Stomach (tissue), 9 donors: ENCODE measurements around the gene C1QTNF12. TPM values are rescaled to one million over a fixed set of nuclear protein-coding genes. Genes with fewer than 3 reads are reported as not detected.

Experiments used
- DNase-seq, 2 donors: peaks; one replicate each; pipeline versions ENCODE4 v3.0.0 to v3.0.0-alpha.2; 2013 to 2019
- H3K27ac ChIP-seq, 5 donors: fragments of 200-600 bp in 4 of 5; sonication (generic) in 4 of 5; one replicate each; pipeline ENCODE4 v1.5.1; 2013 to 2019; ENCODE audit warnings: mild to moderate bottlenecking in 1 of 5, moderate library complexity in 1 of 5
- H3K27me3 ChIP-seq, 3 donors: fragments of 200-600 bp; sonication (generic); one replicate each; pipeline ENCODE4 v1.5.1; 2017 to 2019; ENCODE audit warnings: mixed run types in 1 of 3
- H3K36me3 ChIP-seq, 4 donors: fragments of 200-600 bp; sonication (generic); 1 replicate in 3 of 4; 2 replicates in 1 of 4; pipeline ENCODE4 v1.5.1; 2016 to 2019
- H3K4me1 ChIP-seq, 4 donors: fragments of 200-600 bp; sonication (generic); one replicate each; pipeline ENCODE4 v1.5.1; 2016 to 2019
- H3K4me3 ChIP-seq, 4 donors: fragments of 200-600 bp; sonication (generic) in 3 of 4; one replicate each; pipeline ENCODE4 v1.5.1; 2016 to 2019; ENCODE audit warnings: mild to moderate bottlenecking in 1 of 4
- H3K9me3 ChIP-seq, 4 donors: fragments of 200-600 bp; sonication (generic); one replicate each; pipeline ENCODE4 v1.5.1; 2016 to 2019
- EP300 ChIP-seq: sonication (generic); formaldehyde crosslinking; IDR thresholded peaks from one replicate; pipeline ENCODE4 v1.6.1; 2017; ENCODE audit warnings: antibody characterized with exemption
- POLR2A ChIP-seq, 4 donors: fragments of 450-650 bp; IDR thresholded peaks; one replicate each; pipeline ENCODE4 v1.6.1; 2016; ENCODE audit warnings: antibody characterized with exemption in 4 of 4, control low read depth in 2 of 4, mild to moderate bottlenecking in 1 of 4, moderate library complexity in 1 of 4
- POLR2AphosphoS5 ChIP-seq, 3 donors: sonication (generic); formaldehyde crosslinking; IDR thresholded peaks; one replicate each; pipeline ENCODE4 v1.6.1; 2016; ENCODE audit warnings: antibody characterized with exemption in 3 of 3
- WGBS, 5 donors: extraction: QIAGEN DNeasy Blood & Tissue Kit in 3 of 5; methylation state at CpG; one replicate each; pipeline versions ENCODE4 v1.1.5 to v1.1.7; 2013 to 2018; 5-methylcytosine and 5-hydroxymethylcytosine counted together
- intact Hi-C: fragments of 100-400 bp; cut with DNase I; formaldehyde crosslinking; loops from one replicate; pipeline ENCODE4 v1.15.1; 2023; ENCODE audit warnings: low total_unique reads
- polyA plus RNA-seq, 3 donors: library from polyadenylated mRNA; stranded (reverse); fragments of 200-250 nt; gene quantifications; one replicate each; pipeline ENCODE4 v1.2.3, GENCODE V29; 2013
- total RNA-seq, 5 donors: library from RNA; depleted of rRNA; stranded (reverse); fragments of >200 nt; gene quantifications; one replicate each; pipeline versions ENCODE4 v1.1.0 to v1.2.3, GENCODE V29; 2014 to 2016
- TF ChIP-seq, protein P1 (sequence below), 7 experiments: fragments of 450-650 bp in 4 of 7; fragments of 200-600 bp in 3 of 7; sonication (generic) in 3 of 7; IDR thresholded peaks; one replicate each; pipeline ENCODE4 v1.5.1; 2016 to 2019; ENCODE audit warnings: antibody characterized with exemption in 7 of 7, control low read depth in 2 of 7, mild to moderate bottlenecking in 1 of 7
- donor health status: healthy with polysubstance abuse.
- donor health status: Bipolar disorder and iron deficiency.
- donor health status: healthy.

The C1QTNF12 gene
- total and polyA plus RNA-seq, 8 donors, result 1.5 to 21.3 (median 2.9) TPM; not detected in 2

DNA sequence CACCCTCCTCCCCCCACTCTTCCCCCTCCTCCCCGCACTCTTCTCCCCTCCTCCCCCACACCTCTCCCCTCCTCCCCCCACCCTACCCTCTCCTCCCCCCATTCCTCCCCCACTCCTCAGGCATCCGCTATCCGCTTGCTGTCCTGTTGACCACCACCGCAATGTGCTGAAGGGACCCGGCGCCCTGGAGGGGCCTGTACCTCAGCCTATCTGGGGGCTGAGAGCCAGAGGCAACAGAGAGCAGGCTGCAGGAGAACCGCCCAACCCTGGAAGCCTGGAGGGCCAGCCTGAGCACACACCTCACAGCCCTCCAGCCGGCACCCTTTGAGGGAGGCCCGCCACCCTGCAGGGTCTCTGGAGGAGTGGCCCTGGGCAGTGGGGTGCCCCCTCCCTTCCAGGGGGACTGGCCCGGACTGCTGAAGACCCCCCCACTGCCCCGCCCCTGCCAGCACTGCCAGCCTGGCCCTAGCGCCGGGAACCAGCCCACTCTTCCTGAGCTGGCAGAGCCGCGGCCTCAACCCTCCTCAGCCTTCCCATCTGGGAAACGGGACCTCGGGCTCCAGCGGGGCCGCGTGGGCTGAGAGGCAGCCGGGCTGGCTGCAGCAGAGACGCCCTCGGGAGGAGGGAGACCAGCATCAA lies 1.2 kb downstream of the C1QTNF12 start:
- Histone ChIP-seq H3K4me1 (peaks cover 10 to 26% (median 22%) of the 10 kb centered on the region in 4 donors), H3K27ac (no peak overlapping the region), H3K9me3 (no peaks in the 10 kb centered on the region), H3K27me3 (peaks cover 7 to 63% (median 33%) of the 10 kb centered on the region in 3 donors), H3K36me3 (peaks cover 0 to 3% (median 0%) of the 10 kb centered on the region in 4 donors), H3K4me3 (no peak overlapping the region)
- intact Hi-C loops, result no loop called here
- TF ChIP-seq POLR2A (IDR thresholded peaks at IDR 0.05) (no peak), EP300 (no peak), POLR2AphosphoS5 (IDR thresholded peaks at IDR 0.05) (no peak)
- TF ChIP-seq, protein P1, sequence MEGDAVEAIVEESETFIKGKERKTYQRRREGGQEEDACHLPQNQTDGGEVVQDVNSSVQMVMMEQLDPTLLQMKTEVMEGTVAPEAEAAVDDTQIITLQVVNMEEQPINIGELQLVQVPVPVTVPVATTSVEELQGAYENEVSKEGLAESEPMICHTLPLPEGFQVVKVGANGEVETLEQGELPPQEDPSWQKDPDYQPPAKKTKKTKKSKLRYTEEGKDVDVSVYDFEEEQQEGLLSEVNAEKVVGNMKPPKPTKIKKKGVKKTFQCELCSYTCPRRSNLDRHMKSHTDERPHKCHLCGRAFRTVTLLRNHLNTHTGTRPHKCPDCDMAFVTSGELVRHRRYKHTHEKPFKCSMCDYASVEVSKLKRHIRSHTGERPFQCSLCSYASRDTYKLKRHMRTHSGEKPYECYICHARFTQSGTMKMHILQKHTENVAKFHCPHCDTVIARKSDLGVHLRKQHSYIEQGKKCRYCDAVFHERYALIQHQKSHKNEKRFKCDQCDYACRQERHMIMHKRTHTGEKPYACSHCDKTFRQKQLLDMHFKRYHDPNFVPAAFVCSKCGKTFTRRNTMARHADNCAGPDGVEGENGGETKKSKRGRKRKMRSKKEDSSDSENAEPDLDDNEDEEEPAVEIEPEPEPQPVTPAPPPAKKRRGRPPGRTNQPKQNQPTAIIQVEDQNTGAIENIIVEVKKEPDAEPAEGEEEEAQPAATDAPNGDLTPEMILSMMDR (IDR thresholded peaks at IDR 0.05), result no peak
- whole genome bisulfite sequencing, 5 donors, result 67 to 76% (median 73%) methylated on average over 14 to 22 of the region's 23 CpGs
- no peak for DNase-seq

DNA sequence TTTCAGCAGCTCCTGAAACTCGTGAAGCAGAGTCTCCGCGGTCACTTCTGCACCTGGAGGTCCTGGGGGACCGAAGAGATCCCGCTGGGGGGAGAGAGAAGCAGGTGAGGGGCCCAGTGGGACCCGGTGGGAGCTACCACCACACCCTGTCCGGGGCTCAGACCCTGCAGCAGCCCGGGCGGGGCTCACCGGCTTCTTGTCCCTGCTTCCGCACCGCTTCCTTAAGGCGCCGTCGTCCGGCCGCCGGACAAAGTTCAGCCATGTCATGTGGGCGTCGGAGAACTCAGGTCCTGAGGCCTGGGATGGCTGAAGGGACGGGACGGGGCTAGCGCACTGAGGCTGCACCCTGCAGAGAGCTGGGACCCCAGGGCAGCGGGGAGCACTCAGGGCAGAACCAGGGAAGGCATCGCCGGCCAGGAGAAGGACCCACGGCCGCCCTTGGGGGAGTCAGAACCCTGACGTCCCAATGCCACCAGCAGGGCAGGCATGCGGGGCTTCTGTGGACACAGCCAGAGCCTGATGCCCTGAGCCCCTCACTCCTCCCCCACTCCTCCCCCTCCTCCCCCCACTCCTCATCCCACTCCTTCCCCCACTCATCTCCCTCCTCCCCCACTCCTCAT lies 2.2 kb downstream of the C1QTNF12 start:
- H3K27me3 ChIP-seq, result peaks cover 7 to 73% (median 43%) of the 10 kb centered on the region in 3 donors
- peaks cover 0 to 3% (median 0%) of the 10 kb centered on the region in 4 donors for H3K36me3 ChIP-seq
- WGBS, 5 donors, result 24 to 60% (median 37%) methylated on average over 22 to 30 of the region's 30 CpGs
- peak; percentile 64 to 73 for DNase-seq
- H3K4me3 ChIP-seq, result peak overlapping the region in 1 of 4 donors; percentile 28
- H3K4me1 ChIP-seq, result peaks cover 10 to 31% (median 23%) of the 10 kb centered on the region in 4 donors
- TF ChIP-seq POLR2A (IDR thresholded peaks at IDR 0.05), result no peak
- TF ChIP-seq, protein P1 (IDR thresholded peaks at IDR 0.05), result no peak
- TF ChIP-seq EP300, result no peak
- TF ChIP-seq POLR2AphosphoS5 (IDR thresholded peaks at IDR 0.05), result no peak
- H3K27ac ChIP-seq, result no peak overlapping the region
- no peaks in the 10 kb centered on the region for H3K9me3 ChIP-seq
- intact Hi-C loops, result no loop called here

DNA sequence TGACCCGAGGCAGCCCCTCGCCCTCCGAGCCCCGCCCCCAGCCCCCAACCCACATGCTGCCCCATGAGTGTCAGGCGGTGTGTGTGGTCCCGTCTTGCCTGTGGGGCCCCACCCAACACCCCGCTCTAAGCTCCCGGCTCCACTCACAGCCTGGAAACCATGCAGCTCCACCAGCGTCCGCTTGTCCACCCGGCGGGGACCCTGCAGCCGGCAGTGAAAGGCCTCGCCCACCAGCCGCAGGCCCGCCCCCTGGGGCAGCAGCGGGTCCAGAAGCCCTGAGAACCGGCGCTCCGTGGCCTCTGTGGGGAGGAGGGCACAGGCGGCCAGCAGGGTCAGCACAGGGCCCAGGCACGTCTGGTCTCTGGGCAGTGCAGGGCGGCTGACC lies 2.7 kb downstream of the C1QTNF12 start:
- H3K27me3 ChIP-seq, result peaks cover 7 to 78% (median 48%) of the 10 kb centered on the region in 3 donors

DNA sequence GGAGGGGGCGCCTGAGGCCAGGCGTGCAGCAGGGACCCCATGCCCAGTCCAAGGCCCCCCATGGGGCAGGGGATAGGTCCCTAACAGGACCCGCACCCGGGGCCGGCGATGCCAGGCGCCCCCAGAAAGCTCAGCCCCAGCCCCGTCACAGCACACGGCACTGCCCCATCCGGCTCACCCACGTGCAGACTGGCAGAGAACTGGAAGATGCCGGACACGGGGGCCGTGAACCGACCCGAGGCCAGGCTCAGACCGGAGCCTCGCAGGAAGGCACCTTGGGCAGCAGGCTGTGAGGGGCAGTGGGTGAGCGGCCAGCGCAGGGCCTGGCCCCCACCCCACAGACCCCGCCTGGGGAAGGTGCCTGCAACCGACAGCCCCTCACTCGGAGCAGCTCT lies 3.3 kb downstream of the C1QTNF12 start:
- H3K9me3 ChIP-seq, result no peaks in the 10 kb centered on the region
- H3K4me3 ChIP-seq, result no peak overlapping the region
- intact Hi-C loops, result no loop called here
- no peak overlapping the region for H3K27ac ChIP-seq
- peaks cover 0 to 3% (median 0%) of the 10 kb centered on the region in 4 donors for H3K36me3 ChIP-seq
- TF ChIP-seq, protein P1 (IDR thresholded peaks at IDR 0.05), result no peak
- no peak for TF ChIP-seq EP300
- TF ChIP-seq POLR2AphosphoS5 (IDR thresholded peaks at IDR 0.05), result no peak
- no peak for TF ChIP-seq POLR2A (IDR thresholded peaks at IDR 0.05)
- H3K27me3 ChIP-seq, result peaks cover 7 to 79% (median 53%) of the 10 kb centered on the region in 3 donors
- no peak for DNase-seq
- WGBS, 5 donors, result 79 to 95% (median 93%) methylated on average over 4 to 23 of the region's 23 CpGs
- H3K4me1 ChIP-seq, result peaks cover 10 to 37% (median 27%) of the 10 kb centered on the region in 4 donors

More for the DNA sequence above, 2.7 kb downstream of the C1QTNF12 start:
- no peak for DNase-seq
- 19 to 49% (median 43%) methylated on average over 6 to 23 of the region's 23 CpGs for WGBS, 5 donors
- Histone ChIP-seq H3K4me3 (peak overlapping the region in 1 of 4 donors; percentile 28), H3K4me1 (peaks cover 10 to 31% (median 23%) of the 10 kb centered on the region in 4 donors), H3K36me3 (peaks cover 0 to 3% (median 0%) of the 10 kb centered on the region in 4 donors), H3K27ac (peak overlapping the region in 1 of 5 donors; percentile 2), H3K9me3 (no peaks in the 10 kb centered on the region)
- intact Hi-C loops, result no loop called here
- TF ChIP-seq POLR2AphosphoS5 (IDR thresholded peaks at IDR 0.05) (no peak), EP300 (no peak), POLR2A (IDR thresholded peaks at IDR 0.05) (no peak)
- TF ChIP-seq, protein P1 (IDR thresholded peaks at IDR 0.05), result no peak
